Stimulated activated CD8-positive, alpha-beta memory T cell treated with anti-CD3 and anti-CD28 coated beads, Interleukin-7, amount 100 ng/mL, for 4 hours (primary cell): ENCODE data around the gene WDR47.
A peak's percentile ranks its signal among the peaks of the same experiment; 100 is the strongest.

Experiments used
- DNase-seq, 2 donors: peaks; one replicate each; pipeline ENCODE4 v3.0.0-alpha.2; 2020; ENCODE audit warnings: low read depth in 2 of 2

The WDR47 gene

DNA sequence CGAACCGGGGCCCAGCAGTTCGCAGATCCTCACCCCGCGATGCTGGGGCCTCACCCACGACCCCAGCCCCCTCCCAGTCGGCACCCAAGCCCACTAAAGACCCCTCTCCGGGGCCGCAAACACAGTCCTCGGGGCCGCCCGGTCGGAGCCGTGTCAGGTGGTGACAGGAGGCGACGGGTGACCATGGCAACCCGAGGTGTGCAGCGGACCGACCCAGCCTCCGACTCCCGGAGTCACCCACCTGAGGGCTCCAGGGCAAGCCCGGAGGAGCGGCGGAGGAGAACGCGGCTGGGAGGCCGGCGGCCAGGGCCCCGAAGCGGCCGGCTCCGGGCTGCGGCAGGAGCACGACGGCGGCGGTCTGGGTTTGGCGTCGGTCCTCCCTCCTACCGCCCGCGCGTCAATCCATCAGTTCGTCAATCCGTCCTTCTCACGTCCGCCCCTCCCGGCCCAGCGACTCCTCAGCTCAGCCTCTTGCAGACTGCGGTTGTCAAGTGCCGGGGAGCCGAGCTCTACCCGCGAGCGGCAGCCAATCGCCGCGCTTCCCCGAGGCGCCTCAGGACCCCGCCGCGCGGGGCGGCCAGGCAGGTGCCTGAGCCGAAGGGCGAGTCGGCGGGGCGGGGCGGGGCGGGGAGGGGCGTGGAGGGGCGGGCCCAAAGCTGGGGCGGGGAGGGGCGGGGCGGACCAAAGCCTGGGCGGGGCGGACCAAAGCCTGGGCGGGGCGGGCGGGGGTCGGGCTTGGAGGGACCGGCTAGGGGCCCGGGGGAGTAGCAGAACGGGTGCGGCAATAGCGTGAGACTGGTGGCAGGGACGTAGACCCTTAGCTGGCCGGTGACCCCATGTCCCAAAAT is at the start of gene WDR47:
Gene WDR47, minus strand, starts transcription at position 482 of the 848 bp plus-strand sequence. CDS start 18,590 bp downstream, outside the sequence.
- DNase-seq: peak; percentile 90 to 94

DNA sequence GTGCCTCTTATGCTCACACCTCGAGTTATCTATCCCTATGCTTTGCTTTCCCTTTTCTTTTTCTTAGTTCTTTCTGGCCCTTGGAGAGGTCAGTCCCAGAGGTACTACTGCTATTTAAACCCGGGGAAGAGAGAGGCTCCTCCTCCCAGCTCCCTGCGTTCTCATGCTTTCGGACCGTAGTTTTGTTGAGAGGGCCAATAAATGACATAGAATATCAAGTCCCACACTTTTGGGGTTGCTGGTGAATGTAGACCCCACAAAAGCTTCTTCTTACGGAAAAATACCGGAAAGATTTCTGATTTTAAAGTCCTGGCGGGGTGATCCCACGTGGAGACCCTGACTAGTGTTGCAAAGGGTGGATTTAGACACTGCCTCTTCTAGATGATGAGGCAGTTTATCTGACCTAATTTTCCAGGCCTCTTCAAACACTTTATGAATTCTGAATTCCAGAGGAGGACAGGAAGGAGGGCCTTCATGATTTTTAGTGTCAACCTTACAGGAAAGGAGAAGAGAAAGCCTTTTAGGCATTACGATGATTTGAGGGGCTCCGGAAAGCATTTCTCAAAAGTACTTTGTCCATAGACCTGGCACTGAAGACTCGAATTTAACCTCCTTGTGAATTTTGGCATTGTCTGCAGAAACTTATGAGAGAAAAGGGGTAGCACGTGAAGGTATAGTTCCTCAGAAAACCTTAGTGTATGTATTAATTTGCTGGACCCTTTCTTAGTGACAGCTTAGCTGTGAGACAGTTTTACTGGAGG is 49.4 kb upstream of the WDR47 start:
- DNase-seq: no peak

DNA sequence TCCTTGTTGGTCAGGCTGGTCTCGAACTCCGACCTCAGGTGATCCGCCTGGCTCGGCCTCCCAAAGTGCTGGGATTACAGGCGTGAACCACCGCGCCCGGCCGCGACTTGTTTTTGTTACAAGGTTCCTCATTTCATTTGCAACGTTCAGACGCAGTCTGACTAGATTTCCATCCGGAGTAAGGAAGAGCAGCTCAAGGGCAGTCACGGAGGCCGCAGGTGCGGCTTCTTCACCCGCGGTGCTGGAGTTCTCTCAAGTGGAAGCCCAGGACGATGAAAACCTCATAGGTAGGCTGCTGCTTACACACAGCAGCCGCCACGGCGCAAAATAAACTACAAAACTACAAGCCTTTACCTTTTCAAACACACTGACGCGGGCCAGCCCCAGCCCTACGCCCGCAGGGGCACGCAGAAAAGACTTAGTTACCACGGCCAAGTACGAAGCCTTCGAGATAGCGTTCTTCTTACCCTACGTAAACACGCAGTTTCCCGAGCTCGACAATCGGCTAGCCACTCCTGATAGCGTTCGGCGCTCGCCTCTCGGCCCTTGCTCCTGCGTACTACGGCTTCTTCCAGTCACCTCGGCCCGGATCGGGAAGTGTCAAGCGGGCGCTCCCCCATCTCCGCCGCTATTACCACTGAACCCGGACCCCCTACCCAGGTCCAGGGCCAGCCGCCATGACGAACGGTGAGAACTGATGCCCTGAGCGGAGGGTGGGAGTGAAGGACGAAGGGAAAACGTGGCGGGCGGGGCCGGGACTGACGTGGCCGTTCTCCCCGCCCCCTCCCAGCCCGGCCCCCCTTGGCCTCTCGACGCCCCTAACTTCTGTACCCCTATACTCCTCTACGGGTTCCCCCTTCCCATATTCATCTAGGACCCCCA is 48.5 kb upstream of the WDR47 start, which contains the start of gene TMEM167B:
Gene TMEM167B, plus strand, starts transcription at position 569 of the 882 bp plus-strand sequence. Its CDS starts 109 bp downstream, at position 678.
- DNase-seq: peak; percentile 78 to 81

DNA sequence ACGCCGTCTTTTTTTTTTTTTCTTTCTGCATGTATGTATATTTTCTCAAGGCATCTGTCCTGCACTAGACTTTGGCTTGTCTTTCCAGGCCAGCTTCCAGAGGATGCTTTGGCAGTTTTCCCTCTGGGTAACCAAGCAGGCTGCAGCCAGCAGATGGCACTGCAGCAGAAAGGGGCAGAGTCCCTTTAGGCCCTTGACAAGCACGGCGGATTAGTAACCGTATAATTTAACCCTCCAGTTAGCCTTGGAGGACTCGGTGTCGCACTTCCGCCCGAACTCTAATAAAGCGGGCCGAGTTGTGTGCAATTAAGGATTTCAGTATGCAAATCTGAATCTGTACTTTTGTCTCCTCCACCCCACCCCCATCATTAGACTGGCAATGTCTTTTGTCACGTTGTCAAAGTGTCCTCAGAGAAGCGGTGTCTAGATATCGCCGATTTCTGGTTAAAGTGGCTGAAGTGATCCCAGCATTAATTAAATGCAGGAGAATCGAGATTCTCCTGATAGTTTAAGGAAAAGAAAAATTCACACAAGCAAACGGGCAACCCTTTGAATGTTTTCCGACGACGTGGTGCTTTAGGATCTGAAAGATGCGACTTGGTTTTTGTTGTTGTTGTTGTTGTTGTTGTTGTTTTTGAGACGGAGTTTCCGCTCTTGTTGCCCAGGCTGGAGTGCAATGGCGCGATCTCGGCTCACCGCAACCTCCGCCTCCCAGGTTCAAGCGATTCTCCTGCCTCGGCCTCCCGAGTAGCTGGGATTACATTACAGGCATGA is 47.5 kb upstream of the WDR47 start:
- peak in 1 of 2 donors; percentile 23 for DNase-seq

DNA sequence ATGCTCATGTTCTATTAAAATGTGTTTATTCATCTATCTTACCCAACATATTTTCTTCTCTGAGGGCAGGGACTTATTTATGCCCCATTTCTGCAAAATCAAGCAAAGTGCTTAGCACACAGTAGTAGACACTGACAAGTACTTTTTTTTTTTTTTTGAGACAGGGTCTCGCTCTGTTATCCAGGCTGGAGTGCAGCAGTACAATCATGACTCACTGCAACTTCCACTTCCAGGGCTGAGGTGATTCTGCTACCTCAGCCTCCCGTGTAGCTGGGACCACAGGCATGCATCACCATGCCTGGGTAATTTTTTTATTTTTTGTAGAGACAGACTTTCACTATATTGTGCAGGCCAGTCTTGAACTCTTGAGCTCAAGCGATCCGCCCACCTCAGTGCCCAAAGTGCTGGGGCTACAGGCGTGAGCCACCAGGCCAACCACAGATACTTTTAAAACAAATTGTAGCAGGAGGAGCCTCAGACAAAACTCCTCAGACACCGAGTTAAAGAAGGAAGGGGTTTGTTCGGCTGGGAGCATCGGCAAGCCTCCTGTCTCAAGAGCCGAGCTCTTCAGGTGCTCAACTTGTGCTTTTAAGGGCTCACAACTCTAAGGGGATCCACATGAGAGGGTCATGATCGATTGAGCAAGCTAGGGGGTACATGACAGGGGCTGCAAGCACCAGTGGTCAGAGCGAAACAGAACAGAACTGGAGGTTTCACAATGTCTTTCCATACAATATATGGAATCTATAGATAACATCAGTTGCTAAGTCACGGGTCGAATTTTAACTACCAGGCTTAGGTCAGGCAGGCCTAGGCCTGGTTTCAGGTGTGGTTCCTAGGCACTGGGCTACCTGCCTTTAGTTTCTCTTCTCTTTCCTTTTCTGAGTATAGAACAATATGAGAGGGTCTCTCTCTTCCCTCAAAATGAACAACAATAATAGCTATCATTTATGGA is 42.9 kb upstream of the WDR47 start:
- no peak for DNase-seq

DNA sequence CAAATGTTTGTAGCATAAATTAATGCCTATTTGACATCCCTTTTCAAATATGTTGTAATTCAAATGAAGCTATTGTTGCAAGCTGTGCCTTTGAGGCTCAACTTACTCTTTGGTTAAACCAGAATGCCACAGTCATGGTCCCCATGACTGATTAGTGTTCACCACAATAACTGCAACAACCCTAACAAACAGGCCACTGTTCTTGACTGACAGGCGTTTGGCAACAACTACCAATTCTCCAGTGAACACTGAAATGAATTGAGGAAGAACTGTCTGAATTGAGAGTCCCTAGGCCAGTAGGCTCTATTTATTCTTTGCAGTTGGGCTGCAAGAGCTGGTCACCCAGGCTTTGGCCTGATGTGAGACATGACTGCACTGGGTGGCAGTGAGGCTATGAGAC is 42.0 kb upstream of the WDR47 start:
- no peak for DNase-seq

DNA sequence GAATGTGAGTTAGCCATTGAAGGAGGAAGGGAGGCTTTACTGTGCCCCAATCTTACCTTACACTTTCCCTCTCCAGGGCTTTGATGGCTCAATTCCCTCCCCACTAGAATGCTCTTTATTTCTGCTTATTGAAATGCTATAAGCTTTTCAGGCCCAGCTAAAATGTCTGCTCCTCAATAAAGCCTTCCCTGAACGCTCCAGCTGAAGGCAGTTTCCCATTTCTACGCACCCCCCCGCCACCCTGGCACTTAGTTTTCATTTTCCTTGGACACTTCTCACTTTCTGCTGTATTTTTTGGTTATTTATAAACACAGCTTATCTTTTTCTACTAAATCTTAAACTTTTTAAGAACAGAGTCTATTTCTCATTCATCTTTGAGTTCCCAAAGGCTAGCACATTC is 41.6 kb upstream of the WDR47 start:
- no peak for DNase-seq

DNA sequence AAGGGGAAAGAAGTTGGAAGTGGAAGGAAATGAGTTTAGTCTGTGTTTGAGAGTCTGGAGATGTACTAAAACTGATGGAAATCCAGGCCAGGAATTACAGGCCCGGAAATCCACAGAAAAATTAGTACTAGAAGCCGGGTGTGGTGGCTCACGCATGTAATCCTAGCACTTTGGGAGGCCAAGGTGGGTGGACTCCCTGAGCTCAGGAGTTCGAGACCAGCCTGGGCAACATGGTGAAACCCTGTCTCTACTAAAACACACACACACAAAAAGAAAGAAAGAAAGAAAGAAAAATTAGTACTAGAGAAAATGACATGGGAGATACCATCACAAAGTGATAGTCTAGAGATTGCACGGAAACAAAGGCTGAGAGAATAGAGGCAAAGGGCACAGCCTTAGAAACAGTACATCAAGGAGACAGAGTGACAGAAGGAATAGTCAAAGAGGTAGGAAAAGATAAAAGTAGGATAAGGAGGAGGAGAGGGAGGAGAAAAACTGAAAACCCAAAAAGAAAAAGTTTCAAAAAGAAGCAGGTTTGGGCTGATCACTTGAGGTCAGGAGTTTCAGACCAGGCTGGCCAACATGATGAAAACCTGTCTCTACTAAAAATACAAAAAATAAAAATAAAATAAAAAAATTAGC is 38.7 kb upstream of the WDR47 start:
- DNase-seq: no peak

DNA sequence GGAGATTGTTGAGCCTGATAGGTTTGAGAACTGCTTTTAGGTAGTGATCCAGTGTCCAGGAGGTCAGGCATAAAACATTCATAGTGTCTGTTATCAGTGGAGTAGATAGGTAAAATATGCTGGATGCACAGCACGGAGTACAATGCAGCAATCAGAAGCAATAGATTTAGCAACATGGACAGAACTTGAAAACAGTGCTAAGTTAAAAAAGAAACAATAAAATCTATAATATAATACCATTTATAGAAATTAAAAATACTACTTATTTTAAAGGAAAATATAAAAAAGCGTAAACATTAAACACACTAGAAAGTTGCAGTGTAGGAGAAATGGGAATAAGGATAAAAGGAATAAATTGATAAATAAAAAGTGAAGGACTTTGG is 37.3 kb upstream of the WDR47 start:
- no peak for DNase-seq

DNA sequence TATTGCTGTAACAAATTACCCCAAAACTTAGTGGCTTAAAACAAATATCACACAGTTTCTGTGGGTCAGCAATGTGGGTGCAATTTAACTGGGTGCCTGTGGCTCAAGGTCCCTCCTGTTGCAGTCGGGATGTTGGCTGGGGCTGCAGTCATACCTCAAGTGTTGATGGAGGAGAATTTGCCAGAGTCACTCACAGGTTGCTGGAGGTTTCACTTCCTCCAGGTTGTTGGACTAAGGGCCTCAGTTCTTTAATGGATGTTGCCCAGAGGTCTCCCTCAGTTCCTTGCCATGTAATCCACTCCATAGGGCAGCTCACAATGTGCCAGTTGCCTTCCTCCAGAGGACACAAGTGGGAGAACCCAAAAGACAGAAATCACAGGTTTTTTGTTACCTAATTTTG is 36.4 kb upstream of the WDR47 start:
- DNase-seq: no peak

DNA sequence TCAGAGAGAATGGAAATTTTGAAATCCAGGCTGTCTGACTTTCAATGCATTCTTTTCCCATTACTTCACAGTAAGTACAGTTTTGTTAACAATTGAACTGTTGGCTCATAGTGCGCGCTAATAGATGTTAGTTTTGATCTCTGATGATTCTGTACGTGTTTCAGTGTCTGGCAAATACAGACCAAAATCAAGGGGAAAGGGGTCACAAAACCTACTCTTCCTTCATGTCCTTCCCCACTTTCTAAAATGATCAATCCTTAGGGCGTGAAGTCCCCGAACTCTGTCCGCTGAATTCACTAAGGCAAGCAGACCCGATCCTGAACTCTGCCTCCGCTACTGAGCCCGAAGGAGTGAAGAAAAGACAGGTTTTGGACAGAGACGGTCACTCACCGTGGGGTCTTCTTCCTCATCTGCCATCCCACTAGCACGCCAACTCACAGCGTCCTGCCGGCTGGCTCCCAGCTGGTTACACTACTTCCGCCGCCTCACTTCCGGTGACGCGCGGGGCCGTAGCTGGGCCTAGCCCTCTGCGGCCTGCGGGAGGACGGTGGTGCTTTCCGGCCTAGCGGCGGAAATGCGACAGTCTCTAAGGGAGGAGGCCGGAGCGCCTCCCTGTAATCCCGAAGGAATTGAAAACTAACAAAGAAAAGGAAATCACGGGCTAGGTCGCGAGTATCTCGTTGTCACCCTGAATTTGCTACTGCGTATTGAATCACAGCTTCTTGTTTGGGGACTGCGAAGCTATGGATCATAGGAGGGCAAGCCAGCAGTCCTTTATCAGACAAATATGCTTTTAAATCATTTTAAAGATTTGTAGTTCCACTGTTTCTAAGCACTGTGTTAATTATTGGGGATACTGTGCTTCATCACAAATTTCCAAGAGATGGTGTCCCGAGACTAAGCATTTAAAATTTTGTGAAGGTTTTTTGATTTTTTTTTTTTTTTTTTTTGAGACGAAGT is 33.9 kb upstream of the WDR47 start, which contains the start of gene TAF13:
Gene TAF13, minus strand, starts transcription at position 473 of the 960 bp plus-strand sequence. Its CDS starts 56 bp downstream, at position 417.
- DNase-seq: peak; percentile 69 to 85

DNA sequence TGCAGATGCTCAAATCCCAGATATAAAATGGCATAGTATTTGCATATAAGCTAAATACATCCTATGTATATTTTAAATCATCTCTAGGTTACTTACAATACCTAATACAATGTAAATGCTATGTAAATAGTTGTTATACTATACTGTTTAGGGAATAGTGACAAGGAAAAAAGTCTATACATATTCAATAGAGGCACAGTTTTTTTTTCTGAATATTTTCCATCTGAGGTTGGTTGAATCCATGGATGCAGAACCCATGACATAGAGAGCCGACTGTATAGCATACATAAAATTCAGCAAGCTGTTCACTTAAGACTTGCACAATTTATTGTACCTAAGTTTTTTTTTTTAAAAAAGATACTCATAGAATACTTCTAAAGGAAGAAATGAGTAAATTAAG is 27.4 kb upstream of the WDR47 start:
- DNase-seq: no peak

DNA sequence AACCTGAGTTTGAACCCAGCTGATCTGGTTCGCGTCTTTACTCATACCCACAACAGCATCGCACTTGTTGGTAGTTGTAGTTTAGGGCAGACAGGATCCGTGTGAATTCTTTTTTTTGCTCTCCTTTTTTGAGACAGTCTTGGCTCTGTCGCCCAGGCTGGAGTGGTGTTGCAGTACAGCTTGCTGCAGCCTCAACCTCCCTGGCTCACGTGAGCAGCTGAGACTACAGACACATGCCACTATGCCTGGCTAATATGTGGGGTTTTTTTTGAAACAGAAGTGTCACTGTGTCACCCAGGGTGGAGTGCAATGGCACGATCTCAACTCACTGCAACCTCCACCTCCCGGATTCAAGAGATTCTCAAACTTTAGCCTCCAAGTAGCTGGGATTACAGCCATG is 26.0 kb upstream of the WDR47 start:
- no peak for DNase-seq

DNA sequence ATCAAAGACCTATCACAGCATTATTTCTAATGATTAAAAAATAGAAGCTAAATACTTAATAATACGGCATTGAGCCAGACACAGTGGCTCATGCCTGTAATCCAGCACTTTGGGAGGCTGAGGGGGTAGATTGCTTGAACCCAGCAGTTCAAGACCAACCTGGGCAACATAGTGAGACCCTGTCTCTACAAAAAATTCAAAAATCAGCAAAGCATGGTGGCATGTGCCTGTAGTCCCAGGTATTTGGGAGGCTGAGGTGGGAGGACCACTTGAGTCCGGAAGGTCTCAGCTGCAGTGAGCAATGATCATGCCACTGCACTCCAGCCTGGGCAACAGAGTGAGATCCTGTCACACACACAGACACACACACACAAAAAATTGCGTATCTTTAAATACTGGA is 23.2 kb upstream of the WDR47 start:
- no peak for DNase-seq

DNA sequence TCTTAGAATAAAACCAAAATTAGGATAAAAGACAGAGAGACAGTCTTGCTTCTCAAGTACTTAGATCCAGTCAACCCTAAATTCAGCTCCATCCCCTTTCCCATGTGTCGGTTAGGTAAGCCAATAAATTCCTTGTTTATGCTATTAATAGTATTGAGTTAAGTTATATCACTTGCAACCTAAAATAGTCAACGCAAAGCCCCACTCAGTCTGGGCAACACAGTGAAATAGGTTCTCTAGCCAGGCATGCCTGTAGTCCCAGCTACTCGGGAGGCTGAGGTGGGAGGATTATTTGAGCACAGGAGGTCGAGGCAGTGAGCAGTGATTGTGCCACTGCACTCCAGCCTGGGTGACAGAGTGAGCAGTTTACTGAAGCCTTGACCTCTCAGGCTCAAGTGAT is 19.3 kb upstream of the WDR47 start:
- no peak for DNase-seq

DNA sequence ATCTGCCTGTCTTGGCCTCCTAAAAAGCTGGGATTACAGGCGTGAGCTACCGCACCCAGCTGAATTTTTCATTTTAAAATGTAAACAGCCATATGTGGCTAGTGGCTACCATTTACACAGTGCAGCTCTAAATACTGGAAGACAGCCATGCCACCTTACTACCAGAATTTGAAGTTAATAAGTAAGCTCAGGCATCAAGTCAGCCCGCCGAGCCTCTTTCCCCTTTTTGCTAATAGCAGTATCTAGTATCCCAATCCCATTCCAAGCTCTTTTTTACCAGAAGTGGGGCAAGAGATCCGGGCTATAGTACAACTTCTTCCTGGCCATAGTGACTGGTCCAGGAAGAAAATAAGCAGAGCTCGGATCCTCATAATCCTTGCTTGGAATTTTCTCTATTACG is 18.8 kb upstream of the WDR47 start:
- no peak for DNase-seq

DNA sequence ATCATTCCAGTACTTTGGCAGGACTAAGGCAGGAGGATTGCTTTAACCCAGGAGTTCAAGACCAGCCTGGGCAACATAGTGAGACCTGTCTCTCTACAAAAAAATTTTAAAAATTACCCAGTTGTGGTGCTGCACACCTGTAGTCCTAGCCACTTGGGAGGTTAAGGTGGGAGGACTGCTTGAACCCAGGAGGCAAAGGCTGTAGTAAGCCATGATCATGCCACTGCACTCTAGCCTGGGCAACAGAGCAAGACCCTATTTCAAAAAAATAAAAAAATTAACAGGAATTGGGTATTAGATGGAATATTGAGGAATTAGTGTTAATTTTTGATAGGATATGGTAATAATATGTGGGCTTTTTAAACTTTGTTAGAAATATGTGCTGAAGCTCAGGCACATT is 17.1 kb upstream of the WDR47 start:
- no peak for DNase-seq

DNA sequence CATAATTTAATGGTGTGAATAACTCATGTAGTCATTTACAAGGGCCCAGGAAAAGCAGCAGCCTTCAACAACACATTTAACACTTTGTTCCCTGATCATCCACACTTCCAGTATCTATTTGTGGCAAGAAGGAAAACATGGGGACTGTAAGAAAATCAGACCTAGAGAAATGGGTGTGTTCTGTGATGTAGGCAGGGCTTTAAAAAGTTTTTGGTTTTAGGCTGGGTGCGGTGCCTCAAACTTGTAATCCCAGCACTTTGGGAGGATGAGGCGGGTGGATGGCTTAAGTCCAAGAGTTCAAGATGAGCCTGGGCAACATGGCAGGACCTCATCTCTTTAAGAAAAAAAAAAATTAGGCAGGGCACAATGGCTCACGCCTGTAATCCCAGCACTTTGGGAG is 14.2 kb upstream of the WDR47 start:
- DNase-seq: no peak
